ENCODE measurements around the gene BRSK1.

The BRSK1 gene

DNA sequence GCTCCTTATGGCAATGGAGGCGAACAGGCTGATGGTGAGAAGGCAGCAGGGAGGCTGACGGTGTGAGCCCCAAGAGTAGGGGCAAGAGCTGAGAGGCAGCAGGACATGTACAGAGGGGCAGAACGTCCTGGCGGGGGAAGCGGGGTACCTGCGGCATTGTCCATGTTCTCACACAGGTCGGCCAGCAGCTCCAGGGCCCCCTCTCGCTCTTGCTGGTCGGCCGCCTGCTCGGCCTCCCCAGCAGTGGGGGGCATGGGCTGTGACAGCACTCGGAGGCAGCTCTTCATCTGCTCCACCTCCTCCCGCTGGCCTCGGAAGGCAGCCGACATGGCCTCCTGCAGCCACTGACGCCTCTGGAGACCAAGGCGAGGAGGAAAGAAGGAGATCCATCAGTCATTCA, 6.3 kb upstream of the BRSK1 start:
- no peak overlapping the region for H3K27ac Mint-ChIP-seq

DNA sequence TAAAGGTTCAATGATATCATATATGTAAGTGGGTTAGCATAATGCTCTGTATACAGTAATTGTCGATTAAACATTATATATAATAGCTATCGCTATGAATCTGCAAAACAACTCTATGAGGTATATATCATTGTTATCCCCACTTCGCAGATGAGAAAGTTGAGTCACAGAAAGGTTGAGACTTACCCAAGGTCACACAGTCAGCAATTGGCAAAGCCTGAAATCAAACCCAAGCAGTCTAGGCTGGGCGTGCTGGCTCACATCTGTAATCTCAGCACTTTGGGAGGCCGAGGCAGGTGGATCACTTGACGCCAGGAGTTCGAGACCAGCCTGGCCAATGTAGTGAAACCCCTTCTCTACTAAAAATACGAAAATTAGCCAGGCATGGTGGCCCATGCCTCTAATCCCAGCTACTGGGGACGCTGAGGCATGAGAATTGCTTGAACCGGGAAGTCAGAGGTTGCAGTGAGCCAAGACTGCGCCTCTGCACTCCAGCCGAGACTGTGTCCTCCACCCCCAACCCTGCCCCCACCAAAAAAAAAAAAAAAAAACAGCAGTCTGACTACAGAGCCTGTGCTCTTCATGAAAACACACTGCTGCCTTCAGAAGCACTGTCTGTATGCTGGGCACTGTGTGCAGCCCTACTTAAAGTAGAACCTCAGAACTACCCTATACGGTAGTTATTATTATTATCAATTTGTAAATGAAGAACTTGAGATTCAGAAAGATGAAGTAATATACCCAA, 5.2 kb upstream of the BRSK1 start:
- Mint-ChIP-seq H3K27ac (no peak overlapping the region), H3K27me3 (no peaks in the 10 kb centered on the region), H3K4me3 (peak overlapping the region; percentile 100), H3K9me3 (ENCODE audit: low read depth) (no peaks in the 10 kb centered on the region), H3K4me1 (ENCODE audit: low read depth) (peaks cover 24% of the 10 kb centered on the region), H3K36me3 (peaks cover 2% of the 10 kb centered on the region)

More for the DNA sequence above, 6.3 kb upstream of the BRSK1 start:
- Mint-ChIP-seq H3K9me3 (ENCODE audit: low read depth) (no peaks in the 10 kb centered on the region), H3K36me3 (peaks cover 2% of the 10 kb centered on the region), H3K4me1 (ENCODE audit: low read depth) (peaks cover 17% of the 10 kb centered on the region), H3K27me3 (no peaks in the 10 kb centered on the region), H3K4me3 (no peak overlapping the region)

DNA sequence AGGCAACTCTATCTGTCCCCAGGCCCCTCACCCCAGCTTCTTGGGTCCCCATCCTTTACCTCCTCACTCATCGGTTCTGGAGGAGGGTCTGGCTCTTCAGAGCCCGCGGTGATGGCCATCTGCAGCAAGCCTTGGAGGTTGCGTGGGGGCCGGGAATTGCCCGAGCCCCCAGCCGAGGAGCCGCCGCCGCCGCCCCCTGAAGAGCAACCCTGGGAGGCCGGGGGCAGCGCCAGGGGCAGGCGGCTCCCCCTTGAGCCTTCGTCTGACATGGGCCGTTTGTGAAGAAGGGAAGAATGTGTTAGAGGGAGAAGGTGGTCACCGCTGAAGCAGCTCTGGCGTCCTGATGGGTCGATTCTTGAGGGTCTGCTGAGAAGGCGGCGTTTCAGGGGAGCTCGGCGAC, 4.5 kb upstream of the BRSK1 start:
- Mint-ChIP-seq H3K4me1 (ENCODE audit: low read depth) (peaks cover 25% of the 10 kb centered on the region), H3K9me3 (ENCODE audit: low read depth) (no peaks in the 10 kb centered on the region), H3K27me3 (no peaks in the 10 kb centered on the region), H3K27ac (peak overlapping the region; percentile 96), H3K36me3 (peaks cover 2% of the 10 kb centered on the region), H3K4me3 (peak overlapping the region; percentile 100)

DNA sequence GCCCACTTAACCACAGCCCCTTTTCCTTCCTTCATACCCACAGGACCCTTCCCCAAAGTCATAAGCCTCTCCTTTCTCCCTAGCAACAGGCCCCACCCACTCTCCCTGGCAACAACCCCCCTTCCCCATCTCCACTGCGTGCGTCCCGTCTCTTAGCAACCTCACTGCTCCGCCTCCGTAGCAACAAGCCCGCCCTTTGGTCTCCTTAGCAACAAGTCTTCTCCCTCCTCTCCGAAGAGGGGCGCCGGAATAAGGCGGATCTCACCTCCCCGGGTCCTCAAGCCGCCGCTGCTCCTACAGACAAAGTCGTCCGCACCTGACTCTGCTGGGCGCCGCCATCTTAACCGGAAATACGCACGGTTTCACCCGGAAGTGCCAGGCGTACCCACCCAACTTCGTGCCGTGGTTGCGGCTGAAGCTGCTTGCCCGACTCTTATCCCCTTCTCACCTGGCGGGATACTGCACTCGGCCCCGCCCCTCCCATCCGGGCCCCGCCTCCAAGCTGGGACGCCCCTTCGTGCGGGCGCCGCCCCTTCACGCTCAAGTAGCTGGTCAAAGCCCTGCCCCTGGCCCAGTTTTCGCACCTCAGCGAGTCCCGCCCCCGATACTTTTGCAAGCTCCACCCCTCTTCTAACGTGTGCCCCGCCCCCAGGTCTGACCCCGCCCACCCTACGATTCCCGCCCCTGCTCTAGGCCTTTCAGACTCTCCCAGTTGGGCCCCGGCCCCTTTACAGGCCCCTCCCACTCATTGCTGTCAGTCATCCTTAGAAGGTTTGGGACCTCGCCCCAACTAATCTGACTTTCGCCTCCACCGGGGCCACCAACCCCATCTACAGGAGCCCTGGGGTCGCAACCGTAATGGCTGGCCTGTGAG, 3.8 kb upstream of the BRSK1 start, which contains the start of gene HSPBP1:
Gene HSPBP1 (minus strand): TSS at position 341 of the 874 bp plus-strand sequence. CDS start 502 bp downstream, outside the sequence.
- Mint-ChIP-seq H3K27ac (peak within 1 kb of the TSS; percentile 96), H3K4me3 (peak within 1 kb of the TSS; percentile 100), H3K4me1 (ENCODE audit: low read depth) (peaks cover 25% of the 10 kb centered on the region), H3K27me3 (no peaks in the 10 kb centered on the region), H3K36me3 (no peaks in the 10 kb centered on the region), H3K9me3 (ENCODE audit: low read depth) (no peaks in the 10 kb centered on the region)

DNA sequence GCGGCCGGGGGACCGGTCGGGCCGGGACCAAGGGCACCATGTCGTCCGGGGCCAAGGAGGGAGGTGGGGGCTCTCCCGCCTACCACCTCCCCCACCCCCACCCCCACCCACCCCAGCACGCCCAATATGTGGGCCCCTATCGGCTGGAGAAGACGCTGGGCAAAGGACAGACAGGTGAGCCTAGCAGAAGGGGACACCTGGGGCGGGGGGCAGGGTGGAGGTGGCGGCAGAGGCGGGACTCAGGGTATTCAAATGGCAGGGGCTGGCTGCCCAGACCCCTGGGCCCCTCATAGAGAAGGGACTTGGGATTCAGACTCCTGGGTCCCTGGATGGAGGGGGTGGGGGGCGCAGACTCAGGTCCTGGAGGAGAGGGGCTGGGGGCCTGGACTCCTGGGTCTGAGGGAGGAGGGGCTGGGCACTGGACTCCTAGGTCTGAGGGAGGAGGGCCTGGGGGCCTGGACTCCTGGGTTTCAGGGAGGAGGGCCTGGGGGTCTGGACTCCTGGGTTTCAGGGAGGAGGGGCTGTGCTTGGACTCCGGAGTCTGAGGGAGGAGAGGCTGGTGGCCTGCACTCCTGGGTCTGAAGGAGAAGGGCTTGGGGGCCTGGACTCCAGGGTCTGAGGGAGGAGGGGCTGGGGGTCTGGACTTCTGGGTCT, 735 bp downstream of the BRSK1 start:
- Mint-ChIP-seq H3K4me3 (peak overlapping the region; percentile 13), H3K27me3 (no peaks in the 10 kb centered on the region), H3K27ac (no peak overlapping the region), H3K4me1 (ENCODE audit: low read depth) (peaks cover 24% of the 10 kb centered on the region), H3K9me3 (ENCODE audit: low read depth) (no peaks in the 10 kb centered on the region), H3K36me3 (no peaks in the 10 kb centered on the region)

GRCh38 chr19:55285229-55285890, 1.6 kb downstream of the BRSK1 start:
- Mint-ChIP-seq H3K27me3 (no peaks in the 10 kb centered on the region), H3K4me1 (ENCODE audit: low read depth) (peaks cover 17% of the 10 kb centered on the region), H3K36me3 (no peaks in the 10 kb centered on the region), H3K4me3 (peak overlapping the region; percentile 13), H3K27ac (peak overlapping the region; percentile 34), H3K9me3 (ENCODE audit: low read depth) (no peaks in the 10 kb centered on the region)

GRCh38 chr19:55287361-55288079, 3.7 kb downstream of the BRSK1 start:
- no peaks in the 10 kb centered on the region for H3K9me3 Mint-ChIP-seq (ENCODE audit: low read depth)

GRCh38 chr19:55289117-55289796, 5.5 kb downstream of the BRSK1 start:
- no peaks in the 10 kb centered on the region for H3K27me3 Mint-ChIP-seq
- no peaks in the 10 kb centered on the region for H3K36me3 Mint-ChIP-seq
- no peak overlapping the region for H3K27ac Mint-ChIP-seq
- peaks cover 5% of the 10 kb centered on the region for H3K4me1 Mint-ChIP-seq (ENCODE audit: low read depth)
- H3K9me3 Mint-ChIP-seq (ENCODE audit: low read depth) = no peaks in the 10 kb centered on the region
- H3K4me3 Mint-ChIP-seq = no peak overlapping the region

More at GRCh38 chr19:55287361-55288079, 3.7 kb downstream of the BRSK1 start:
- peaks cover 14% of the 10 kb centered on the region for H3K4me1 Mint-ChIP-seq (ENCODE audit: low read depth)
- no peak overlapping the region for H3K4me3 Mint-ChIP-seq
- no peak overlapping the region for H3K27ac Mint-ChIP-seq
- no peaks in the 10 kb centered on the region for H3K36me3 Mint-ChIP-seq
- no peaks in the 10 kb centered on the region for H3K27me3 Mint-ChIP-seq

GRCh38 chr19:55297267-55297666, 13.5 kb downstream of the BRSK1 start:
- no peaks in the 10 kb centered on the region for H3K27me3 Mint-ChIP-seq
- H3K4me1 Mint-ChIP-seq (ENCODE audit: low read depth) = peaks cover 2% of the 10 kb centered on the region
- no peak overlapping the region for H3K4me3 Mint-ChIP-seq
- H3K9me3 Mint-ChIP-seq (ENCODE audit: low read depth) = no peaks in the 10 kb centered on the region
- H3K36me3 Mint-ChIP-seq = no peaks in the 10 kb centered on the region
- no peak overlapping the region for H3K27ac Mint-ChIP-seq

DNA sequence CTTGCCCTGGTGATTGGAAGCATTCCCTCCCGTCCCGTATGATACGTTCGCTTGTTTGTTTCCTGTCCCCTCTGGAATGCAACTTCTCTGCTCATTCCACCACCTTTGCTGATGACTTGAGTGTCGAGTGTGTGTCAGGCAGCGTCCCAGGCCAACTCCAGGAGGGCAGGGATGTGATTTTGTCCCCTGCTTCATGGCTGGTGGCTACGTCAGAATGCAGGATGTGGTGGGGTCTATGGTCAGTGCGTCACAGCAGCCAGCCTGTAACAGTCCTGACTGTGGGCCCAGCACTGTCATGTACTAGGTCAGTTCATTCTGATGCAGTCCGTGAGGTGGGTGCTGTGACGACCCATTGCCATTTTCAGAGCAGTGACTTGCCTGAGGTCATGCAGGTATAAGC, 16.2 kb downstream of the BRSK1 start:
- Mint-ChIP-seq H3K27me3 (no peaks in the 10 kb centered on the region), H3K4me1 (ENCODE audit: low read depth) (peaks cover 2% of the 10 kb centered on the region), H3K9me3 (ENCODE audit: low read depth) (no peaks in the 10 kb centered on the region), H3K4me3 (no peak overlapping the region), H3K27ac (no peak overlapping the region), H3K36me3 (no peaks in the 10 kb centered on the region)

DNA sequence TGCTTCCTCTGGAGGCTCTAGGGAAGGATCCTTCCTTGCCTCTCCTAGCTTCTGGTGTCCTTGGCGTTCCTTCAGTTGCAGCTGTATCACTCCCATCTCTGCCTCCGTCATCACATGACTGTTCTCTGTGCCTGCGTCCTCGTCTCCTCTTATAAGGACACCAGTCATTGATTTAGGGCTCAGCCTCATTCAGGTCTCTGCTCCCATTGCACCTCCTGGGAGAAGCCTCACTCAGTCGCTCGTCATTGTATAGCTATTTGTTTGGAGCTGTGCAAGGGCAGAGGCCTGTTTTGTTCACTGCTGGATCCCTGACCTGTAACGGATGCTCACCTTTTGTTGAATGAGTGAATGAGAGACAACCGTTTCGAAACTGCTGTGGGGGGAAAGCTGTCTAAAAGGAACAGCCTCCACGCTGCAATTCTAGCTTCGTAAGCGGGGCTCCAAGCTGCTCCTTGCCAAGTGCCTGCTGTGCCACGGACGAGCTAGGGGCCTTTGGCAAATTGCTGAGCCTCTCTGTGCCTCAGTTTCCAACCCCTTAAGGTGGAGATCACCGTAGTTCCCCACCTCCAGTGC, 17.2 kb downstream of the BRSK1 start:
- H3K36me3 Mint-ChIP-seq = no peaks in the 10 kb centered on the region
- H3K4me3 Mint-ChIP-seq = peak overlapping the region; percentile 88
- peaks cover 2% of the 10 kb centered on the region for H3K4me1 Mint-ChIP-seq (ENCODE audit: low read depth)
- no peaks in the 10 kb centered on the region for H3K27me3 Mint-ChIP-seq
- H3K9me3 Mint-ChIP-seq (ENCODE audit: low read depth) = no peaks in the 10 kb centered on the region
- peak overlapping the region; percentile 61 for H3K27ac Mint-ChIP-seq

DNA sequence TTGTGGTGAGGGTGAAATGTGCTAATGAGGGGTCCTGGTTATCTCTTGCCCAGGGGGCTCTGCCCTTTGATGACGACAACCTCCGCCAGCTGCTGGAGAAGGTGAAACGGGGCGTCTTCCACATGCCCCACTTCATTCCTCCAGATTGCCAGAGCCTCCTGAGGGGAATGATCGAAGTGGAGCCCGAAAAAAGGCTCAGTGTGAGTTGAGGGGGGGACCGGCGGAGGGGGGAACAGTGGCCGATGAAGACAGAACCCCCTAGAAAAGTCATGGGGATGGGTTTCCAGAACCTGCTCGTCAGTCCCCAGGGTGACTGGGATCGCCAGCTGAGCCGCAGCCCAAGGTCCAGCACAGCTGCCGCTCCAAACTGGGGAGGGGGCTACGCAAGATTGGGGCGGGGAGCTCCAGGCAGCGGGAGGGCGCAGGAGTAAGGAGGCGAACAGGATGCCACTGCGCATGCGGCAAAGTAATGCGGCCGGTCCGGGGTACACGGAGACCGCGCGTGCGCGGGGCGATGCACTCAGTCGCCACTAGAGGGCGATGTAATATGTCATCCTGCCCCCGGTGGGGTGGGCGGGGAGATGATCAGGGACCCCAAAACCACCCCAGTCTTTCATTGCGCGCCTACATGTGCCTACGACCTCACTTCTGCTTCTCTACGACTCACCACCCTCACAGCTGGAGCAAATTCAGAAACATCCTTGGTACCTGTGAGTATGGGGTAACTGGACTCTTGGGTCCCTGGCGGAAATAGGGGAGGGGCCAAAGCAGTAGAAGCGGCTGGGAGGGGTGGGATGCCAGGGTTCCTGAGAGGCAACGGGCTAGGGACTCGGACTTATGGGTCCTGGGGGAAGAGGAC, 17.9 kb downstream of the BRSK1 start:
- no peaks in the 10 kb centered on the region for H3K27me3 Mint-ChIP-seq
- H3K27ac Mint-ChIP-seq = peak overlapping the region; percentile 75
- H3K9me3 Mint-ChIP-seq (ENCODE audit: low read depth) = no peaks in the 10 kb centered on the region

DNA sequence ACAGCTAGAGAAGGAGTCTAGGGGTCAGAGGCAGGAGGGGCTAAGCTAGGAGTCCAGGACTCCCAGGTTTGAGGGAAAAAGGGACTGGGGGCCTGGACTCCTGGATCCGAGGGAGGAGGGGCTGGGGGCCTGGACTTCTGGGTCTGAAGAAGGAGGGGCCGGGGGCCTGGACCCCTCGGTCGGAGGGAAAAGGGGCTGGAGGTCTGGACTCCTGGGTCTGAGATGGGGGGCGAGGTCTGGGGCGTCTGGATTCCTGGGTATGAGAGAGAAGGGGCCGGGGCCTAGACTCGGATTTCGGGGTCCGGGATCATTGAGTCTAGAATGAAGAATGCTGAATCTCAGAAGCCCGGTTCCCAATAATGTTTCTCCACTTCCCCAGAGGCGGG, 18.5 kb downstream of the BRSK1 start:
- Mint-ChIP-seq H3K9me3 (ENCODE audit: low read depth) (no peaks in the 10 kb centered on the region), H3K36me3 (no peaks in the 10 kb centered on the region), H3K4me3 (peak overlapping the region; percentile 88), H3K27ac (peak overlapping the region; percentile 75), H3K27me3 (no peaks in the 10 kb centered on the region), H3K4me1 (ENCODE audit: low read depth) (peaks cover 2% of the 10 kb centered on the region)

More for the DNA sequence above, 17.9 kb downstream of the BRSK1 start:
- Mint-ChIP-seq H3K36me3 (no peaks in the 10 kb centered on the region), H3K4me1 (ENCODE audit: low read depth) (peaks cover 2% of the 10 kb centered on the region), H3K4me3 (peak overlapping the region; percentile 88)

Data from activated naive CD8-positive, alpha-beta T cell (primary cell).